IPS-18a (cell line): ENCODE measurements around the gene CCDC86.
A peak's percentile ranks its signal among the peaks of the same experiment; 100 is the strongest.

Experiments
- H3K27ac ChIP-seq: one replicate; pipeline ENCODE4 v1.5.1; 2013; ENCODE audit warnings: low read length
- H3K27me3 ChIP-seq: one replicate; pipeline ENCODE4 v1.6.1; 2013; ENCODE audit warnings: mild to moderate bottlenecking, low read length; ENCODE audit not compliant: control insufficient read depth, insufficient read depth
- H3K36me3 ChIP-seq: one replicate; pipeline ENCODE4 v1.6.1; 2013; ENCODE audit warnings: low read depth, low read length; ENCODE audit not compliant: control insufficient read depth
- H3K4me1 ChIP-seq: one replicate; pipeline ENCODE4 v1.6.1; 2013; ENCODE audit warnings: low read depth, low read length; ENCODE audit not compliant: control insufficient read depth
- H3K4me3 ChIP-seq: one replicate; pipeline ENCODE4 v1.5.1; 2013; ENCODE audit warnings: low read length
- H3K9ac ChIP-seq: one replicate; pipeline ENCODE4 v1.6.1; 2013; ENCODE audit warnings: mild to moderate bottlenecking, low read length, moderate library complexity
- H3K9me3 ChIP-seq: one replicate; pipeline ENCODE4 v1.6.1; 2013; ENCODE audit warnings: low read depth, low read length; ENCODE audit not compliant: control insufficient read depth

CCDC86 gene

DNA sequence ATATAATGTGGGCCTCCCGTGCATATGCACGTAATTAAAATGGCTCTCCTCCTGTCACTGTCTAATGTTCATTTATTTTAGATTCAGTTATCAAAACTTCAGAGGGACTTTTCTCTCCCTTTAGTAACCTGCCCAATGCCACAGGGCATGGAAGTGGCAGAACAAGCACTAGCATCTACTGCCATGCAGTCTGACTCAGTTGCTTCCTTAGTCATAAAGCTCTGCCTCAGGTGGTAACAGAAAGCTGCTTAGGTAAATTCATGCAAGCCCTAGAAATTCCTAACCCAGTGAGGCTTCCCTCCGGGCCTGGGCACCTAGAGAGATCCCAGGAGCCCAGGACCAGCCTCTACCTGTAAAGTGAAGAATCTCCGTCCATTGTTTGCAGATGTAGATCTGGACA lies 55.6 kb downstream of the CCDC86 start:
- Histone ChIP-seq H3K4me1 (no peaks in the 10 kb centered on the region), H3K4me3 (no peak overlapping the region), H3K27ac (no peak overlapping the region), H3K36me3 (peaks cover 91% of the 10 kb centered on the region), H3K9me3 (no peaks in the 10 kb centered on the region), H3K9ac (no peak overlapping the region), H3K27me3 (no peaks in the 10 kb centered on the region)

DNA sequence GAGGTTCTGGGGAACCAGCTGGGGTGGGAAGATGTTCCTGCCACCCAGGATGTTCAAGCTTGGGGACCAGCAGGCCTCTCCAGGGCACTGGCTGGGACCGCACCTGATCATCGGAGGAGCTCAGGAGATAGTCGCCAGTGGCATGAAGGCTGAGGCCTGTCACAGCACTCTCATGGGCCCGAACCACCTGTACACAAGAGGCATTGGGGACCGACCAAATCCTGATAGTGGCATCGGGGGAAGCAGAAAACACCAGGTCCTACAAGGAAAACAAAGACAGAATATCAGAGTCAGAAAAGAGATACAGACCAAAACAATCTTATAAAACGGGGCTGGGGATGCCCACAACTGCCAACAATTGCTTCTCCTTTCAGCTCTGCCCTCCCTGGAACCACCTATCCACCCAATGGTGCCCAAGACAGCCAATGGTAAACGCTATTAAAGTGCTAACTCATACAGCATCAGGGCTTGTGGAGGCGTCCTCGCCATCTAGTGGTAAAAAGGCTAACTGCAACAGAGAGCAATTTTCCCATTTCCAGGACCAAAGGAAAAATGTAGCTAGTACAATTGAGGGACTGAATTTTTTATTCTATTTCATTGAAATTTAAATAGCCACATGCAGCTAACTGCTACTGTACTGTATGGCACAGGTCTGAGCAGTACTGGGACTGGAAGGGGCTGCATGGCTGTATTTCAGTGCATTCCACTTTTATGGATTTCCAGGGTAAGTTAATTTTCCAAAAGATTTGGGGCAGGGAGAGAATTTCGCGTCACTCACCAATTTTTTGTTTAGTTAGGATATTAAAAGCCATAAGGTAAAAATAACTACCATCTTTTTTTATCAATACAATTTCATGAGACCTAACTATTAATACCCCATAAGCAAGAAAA lies 57.4 kb downstream of the CCDC86 start:
- Histone ChIP-seq H3K27ac (peak overlapping the region; percentile 70), H3K9ac (no peak overlapping the region), H3K36me3 (peaks cover 87% of the 10 kb centered on the region)

GRCh38 chr11:60899977-60900376 lies 58.1 kb downstream of the CCDC86 start:
- Histone ChIP-seq H3K4me3 (no peak overlapping the region), H3K36me3 (peaks cover 81% of the 10 kb centered on the region), H3K9me3 (no peaks in the 10 kb centered on the region), H3K4me1 (no peaks in the 10 kb centered on the region), H3K27ac (no peak overlapping the region), H3K27me3 (no peaks in the 10 kb centered on the region), H3K9ac (no peak overlapping the region)

More for the DNA sequence above, 57.4 kb downstream of the CCDC86 start:
- no peaks in the 10 kb centered on the region for H3K9me3 ChIP-seq
- H3K4me3 ChIP-seq = no peak overlapping the region
- no peaks in the 10 kb centered on the region for H3K27me3 ChIP-seq
- no peaks in the 10 kb centered on the region for H3K4me1 ChIP-seq
